Measurements from ENCODE around the gene BBS7.

Gene BBS7

DNA sequence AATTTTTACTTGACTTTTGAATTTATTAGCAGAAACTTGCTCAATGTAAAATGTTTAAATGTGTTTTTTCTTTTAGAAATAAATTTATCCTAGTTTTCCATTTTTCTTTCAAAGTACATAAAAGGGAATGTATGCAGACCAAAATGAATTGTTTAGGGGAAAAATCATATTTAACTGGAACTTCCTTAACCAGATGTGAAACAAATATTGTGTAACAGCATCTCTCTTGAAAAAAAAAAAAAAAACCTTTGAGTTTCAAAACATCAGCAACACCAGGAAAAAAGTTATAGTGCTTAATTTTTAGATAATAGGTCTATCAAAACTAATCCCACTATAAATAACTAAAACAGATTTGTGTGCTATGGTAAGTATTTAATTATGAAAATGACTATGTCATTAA is 32.1 kb downstream of the BBS7 start:
- no peak for DNase-seq (ENCODE audit: low read depth, low spot score)
- no peak overlapping the region for H3K4me3 ChIP-seq (ENCODE audit: low read length)

DNA sequence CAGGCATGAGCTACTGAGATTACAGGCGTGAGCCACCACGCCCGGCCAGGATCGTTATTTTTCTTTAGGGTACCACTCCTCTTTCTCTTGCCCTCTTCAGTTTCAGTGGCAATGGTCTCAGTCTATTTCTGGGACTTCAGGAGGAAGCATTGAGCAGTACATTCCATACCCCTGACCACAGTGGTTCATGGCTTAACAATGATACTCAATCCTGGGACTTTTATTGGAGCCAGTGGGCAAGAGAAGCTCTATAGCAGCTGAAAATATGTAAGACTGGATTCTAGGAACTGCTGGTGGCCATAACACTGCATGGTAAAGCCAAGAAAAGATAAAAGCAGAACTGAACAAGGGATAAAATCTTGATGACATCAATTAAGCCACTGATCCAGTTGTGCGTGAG is 40.8 kb downstream of the BBS7 start:
- H3K4me3 ChIP-seq (ENCODE audit: low read length), result no peak overlapping the region
- no peak for DNase-seq (ENCODE audit: low read depth, low spot score)

DNA sequence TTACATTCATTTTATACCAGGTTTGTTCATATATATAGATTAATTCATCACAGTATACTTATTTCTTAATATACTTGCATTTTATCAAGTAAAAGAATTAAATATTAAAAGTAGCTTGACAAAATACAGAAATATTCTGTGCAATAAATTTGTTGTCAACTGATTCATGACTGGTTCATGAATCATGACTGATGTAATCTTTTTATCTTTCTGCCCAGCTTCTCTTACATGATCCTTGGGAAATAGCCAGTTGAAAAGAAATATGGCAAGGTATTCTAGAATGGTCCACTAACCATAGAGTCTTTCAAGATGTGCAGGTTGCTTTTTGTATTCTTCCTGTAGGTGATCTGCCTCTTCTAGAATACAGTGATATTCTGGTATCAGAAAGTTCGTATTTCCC is 42.4 kb downstream of the BBS7 start:
- no peak overlapping the region for H3K4me3 ChIP-seq (ENCODE audit: low read length)
- DNase-seq (ENCODE audit: low read depth, low spot score), result no peak

DNA sequence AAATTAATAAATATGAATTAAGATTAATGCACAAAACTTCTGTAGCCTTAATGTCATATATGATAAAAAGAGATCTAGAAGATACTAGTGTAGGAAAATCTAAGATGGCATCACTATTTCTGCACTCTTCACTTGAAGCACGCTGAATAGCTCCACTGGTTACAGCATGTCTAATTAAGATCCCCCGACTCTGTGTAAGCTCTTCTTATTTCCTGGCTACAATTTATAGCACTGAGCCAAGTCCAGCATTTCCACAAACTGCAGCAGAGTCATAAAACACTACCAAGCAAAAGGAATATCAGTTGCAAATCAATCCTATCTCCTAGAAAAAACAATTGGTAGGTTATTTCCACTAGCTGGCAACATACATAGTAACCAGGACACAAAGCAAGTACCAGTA is 45.3 kb downstream of the BBS7 start:
- no peak overlapping the region for H3K4me3 ChIP-seq (ENCODE audit: low read length)
- no peak for DNase-seq (ENCODE audit: low read depth, low spot score)

DNA sequence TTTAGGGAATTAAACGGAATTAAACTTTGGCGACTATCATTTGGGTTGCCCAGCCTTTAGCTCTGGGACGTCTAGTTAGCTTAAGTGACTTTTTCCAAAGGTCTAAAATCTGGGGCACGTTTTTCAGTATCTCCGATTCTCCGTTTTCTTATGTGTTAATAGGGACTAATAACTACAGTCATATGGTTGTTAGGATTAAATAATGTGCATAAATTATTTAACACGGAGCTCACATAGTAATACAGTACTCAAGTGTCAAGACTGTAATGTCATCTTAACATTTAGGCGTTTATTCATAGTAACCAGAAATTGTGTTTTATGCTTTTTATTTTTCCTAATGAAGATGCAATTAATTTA is 46.1 kb downstream of the BBS7 start:
- DNase-seq (ENCODE audit: low read depth, low spot score), result no peak

DNA sequence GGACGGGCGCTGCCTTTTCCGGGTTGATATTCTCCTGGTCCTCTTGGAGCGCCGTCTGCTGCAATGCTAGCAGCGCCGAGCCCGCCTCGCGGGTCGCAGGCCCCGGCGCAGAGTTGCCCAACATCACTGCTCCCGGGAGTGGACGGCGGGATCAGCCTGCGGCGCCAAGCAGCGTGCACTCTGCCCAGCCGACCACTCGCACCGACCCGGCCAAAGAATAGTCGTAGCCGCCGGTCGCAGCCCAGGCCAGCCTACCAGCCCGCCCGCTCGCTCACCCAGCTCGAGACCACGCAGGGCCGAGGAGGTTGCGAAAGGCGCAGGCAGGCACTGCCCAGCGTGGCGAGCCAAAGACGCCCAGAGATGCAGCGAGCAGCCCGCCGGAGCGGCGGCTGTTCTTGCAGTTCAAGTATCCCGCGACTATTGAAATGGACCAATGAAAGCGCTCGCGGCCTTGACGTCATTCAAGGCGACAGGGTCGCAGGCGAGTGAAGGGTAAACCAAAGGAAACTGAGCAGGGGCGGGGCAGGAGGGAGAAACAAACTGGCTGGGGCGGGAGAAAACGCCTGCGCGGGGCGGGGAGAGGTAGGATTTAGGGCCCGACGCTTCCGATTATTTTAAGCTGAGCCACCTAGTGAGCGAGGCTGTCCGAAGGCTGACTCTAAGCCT is 46.6 kb downstream of the BBS7 start, which contains the start of gene CCNA2:
CCNA2 (minus strand) TSS at position 379 of the 666 bp plus-strand sequence; CDS start at position 124, 255 bp downstream.
- peak; percentile 99 for DNase-seq (ENCODE audit: low read depth, low spot score)
- H3K4me3 ChIP-seq (ENCODE audit: low read length), result peak within 1 kb of the TSS; percentile 81

More for the DNA sequence above, 46.1 kb downstream of the BBS7 start:
- H3K4me3 ChIP-seq (ENCODE audit: low read length), result peak overlapping the region; percentile 81

DNA sequence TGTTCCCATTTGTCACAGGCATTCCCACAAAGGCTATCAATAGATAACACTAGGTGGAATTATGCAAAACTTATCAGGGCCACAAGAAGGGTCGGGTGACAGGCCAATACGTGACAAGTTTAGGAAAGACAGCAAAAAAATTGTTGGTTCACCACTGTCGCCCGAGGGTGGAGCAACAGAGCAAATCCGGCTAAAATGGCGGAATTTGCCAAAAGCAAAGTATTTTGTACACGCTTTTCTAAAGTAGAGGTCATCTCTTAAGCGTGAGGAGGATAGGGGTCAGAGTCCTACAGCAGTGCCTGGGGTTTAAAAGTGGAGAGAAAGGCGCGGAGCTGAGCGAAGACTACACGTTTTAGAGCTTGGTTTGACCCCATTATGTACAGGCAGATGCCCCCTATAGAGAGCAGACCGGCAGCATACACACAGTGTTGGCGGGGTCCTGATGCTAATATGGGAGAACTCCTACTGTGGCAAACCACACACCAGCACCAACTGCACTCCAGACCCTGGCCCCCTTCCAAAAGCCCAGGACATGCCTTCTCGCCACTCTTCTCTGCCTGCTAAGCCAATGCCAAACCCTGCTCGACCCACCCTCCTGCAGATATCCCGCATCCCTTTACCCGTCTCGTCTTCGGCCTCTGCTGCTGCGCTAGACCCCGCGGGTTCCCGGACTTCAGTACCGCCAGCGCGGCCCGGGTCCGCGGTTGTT is 47.3 kb downstream of the BBS7 start:
- peak overlapping the region; percentile 81 for H3K4me3 ChIP-seq (ENCODE audit: low read length)
- DNase-seq (ENCODE audit: low read depth, low spot score), result peak; percentile 57

DNA sequence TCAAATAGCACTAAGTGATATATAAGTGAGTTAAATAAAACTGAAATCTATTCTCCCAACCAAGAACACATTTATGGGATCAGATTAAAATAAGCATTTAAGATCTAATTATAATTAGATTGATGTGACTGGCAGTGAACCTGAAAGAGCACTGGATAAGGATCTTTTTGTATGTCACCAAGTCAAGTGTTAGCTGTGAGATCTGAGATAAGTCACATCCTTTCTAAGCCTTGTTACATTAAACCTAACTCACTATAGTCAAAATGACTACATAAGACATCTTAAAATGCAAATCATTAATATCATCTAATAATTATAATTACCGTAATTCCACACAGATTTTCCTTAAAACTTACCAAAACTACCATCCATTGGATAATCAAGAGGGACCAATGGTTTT is 48.2 kb downstream of the BBS7 start:
- H3K4me3 ChIP-seq (ENCODE audit: low read length), result peak overlapping the region; percentile 81
- DNase-seq (ENCODE audit: low read depth, low spot score), result no peak

DNA sequence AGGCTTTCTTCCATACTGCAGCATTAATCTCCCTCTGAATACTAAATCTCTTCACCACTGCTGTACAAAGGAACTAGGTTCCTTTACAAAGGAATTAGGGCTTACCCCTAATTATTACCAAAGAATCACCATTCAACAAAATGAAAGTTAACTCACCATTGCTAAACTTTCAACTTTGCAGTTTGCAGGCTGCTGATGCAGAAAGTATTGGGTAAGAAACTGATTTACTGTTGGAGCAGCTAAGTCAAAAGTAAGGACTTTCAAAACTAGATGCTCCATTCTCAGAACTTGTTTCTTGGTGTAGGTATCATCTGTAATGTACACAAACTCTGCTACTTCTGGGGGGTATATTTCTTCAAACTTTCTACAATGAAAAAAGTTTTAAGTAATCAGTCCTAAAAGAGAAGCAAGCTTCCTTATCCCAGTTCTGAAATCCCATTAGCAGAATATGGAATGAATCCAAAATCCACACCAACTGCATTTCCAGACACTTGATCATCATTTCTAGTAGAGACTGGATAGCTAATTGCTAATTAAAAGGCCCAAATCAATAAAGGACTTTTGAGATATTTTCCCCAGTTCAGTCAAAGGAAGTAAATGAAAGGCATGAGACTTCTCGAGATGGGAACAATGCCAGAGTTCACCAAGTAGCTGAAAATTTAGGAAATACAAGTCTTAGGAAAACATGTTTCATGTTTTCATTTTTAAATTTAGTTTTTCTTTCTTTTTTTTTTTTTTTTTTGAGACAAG is 50.9 kb downstream of the BBS7 start:
- DNase-seq (ENCODE audit: low read depth, low spot score), result no peak
- H3K4me3 ChIP-seq (ENCODE audit: low read length), result no peak overlapping the region

DNA sequence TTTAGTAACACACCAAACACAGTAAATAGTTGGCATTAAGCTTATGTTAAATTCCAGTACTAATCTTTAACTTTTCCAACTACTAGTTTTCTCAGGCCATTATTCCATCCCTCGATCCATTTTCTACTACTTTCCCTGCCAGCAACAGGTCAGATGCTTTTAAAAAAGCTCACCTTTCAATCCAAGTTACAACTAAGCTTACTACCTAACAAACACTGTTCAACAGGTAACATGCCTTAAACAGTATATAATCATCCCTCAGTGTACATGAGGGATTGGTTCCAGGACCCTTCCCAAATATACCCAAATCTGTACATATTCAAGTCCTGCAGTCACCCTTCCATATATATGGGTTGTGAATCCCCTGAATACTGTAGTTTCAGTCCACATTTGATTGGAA is 52.1 kb downstream of the BBS7 start:
- H3K4me3 ChIP-seq (ENCODE audit: low read length), result no peak overlapping the region
- DNase-seq (ENCODE audit: low read depth, low spot score), result no peak

DNA sequence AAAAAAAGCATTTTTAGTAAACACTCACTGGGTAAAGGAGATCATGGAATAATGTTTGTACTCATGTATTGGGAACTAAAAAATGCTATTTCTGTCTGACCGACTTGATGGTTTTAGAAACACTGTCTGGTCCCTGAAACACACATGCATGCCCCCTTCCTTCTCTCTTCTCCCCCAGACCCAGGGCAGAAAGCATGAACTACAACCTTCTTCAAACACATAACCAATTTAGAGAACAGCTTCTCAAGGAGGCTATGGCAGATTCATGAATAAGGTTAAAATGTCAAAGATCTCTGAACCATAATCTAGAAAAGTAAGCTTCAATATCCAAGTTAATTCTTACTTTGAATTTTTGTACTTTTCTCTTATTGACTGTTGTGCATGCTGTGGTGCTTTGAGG is 52.6 kb downstream of the BBS7 start:
- H3K4me3 ChIP-seq (ENCODE audit: low read length), result no peak overlapping the region
- no peak for DNase-seq (ENCODE audit: low read depth, low spot score)

DNA sequence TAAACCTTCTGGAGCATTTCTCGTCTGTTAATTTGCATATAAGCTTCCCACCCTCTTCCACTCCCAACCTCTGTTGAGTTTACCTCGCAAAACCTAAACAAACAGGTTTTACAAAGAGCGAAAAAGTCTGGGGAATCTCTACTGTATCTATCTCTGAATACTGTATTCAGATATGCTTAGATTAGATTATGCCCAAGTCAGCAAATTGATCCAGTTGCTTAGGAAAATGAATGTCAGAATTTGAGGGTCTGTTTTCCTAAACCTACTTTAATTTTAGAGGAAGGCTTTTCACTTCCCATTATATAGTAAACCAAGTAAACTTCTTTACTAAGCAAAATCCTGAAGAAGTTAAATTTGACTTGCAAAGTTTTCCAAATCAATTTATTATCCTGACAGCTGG is 53.3 kb downstream of the BBS7 start:
- no peak for DNase-seq (ENCODE audit: low read depth, low spot score)
- no peak overlapping the region for H3K4me3 ChIP-seq (ENCODE audit: low read length)

DNA sequence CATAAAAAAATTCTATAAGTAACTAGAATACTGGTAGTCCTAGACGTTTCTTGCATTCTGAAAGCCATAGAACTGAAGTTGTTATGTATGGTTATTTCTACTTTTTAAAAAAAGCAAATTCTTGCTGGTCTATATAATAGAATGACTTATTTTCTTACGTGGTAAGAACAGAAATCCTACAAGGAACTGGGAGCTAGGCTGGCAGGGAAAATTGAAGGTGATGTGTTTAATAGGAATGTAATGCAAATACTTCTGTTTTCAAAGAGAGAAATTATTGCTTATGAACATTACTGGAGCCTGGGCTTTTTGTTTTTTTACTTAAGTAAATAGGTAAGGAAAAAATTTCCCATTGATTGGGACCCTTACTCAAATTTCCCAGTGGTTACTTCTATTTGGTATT is 55.5 kb downstream of the BBS7 start:
- H3K4me3 ChIP-seq (ENCODE audit: low read length), result no peak overlapping the region
- no peak for DNase-seq (ENCODE audit: low read depth, low spot score)

DNA sequence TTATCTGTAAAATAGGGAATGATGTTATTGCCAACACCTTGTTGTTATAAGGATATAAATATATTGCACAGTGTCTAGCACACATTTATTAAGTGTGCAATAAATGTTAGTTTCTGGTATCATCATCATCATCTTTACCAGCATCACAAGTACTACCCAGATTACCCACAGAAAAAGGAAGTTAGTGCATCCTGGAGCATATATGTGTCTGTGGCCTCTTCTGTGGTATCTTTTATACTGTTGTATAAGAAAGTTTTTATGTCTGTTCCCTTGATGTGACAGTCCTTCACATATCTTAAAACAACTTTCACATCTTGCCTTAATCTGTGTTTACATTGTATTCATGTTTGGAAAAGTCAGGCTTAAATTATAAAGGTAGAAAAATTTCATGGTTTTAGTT is 59.2 kb downstream of the BBS7 start:
- no peak for DNase-seq (ENCODE audit: low read depth, low spot score)
- no peak overlapping the region for H3K4me3 ChIP-seq (ENCODE audit: low read length)

DNA sequence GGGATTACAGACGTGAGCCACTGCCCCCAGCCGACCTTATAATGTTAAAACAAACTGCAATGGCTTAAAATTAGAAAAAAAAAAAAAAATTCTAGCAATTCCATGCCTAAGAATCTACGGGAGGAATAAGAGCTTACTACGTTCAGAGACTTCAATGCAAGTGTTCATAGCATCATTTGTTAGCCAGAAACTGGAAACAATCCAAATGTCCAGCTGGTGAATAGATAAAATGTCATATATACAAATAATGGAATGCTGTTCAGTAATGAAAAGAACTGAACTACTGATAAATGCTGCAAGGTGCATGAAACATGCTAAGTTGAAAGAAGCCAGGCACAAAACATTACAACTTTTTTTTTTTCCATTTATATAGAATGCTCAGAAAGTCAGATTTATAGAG is 63.9 kb downstream of the BBS7 start:
- H3K4me3 ChIP-seq (ENCODE audit: low read length), result no peak overlapping the region
- no peak for DNase-seq (ENCODE audit: low read depth, low spot score)

DNA sequence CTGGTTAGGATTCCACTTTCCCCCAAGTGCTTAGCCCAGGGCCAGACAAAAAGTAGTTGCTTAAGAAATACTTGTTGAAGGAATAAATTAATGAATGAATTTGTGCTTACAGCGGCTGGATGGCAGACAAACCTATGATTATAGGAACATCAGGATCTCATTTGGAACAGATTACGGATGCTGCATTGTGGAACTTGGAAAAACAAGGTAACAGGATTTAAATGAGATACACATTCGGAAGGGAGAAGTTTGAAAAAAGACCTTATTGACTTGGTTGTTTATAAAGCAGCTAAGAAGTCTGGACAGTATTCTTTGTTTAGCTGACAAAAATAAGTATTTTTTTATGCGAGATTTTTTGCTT is 68.6 kb downstream of the BBS7 start:
- H3K4me3 ChIP-seq (ENCODE audit: low read length), result peak overlapping the region; percentile 94
- DNase-seq (ENCODE audit: low read depth, low spot score), result no peak

DNA sequence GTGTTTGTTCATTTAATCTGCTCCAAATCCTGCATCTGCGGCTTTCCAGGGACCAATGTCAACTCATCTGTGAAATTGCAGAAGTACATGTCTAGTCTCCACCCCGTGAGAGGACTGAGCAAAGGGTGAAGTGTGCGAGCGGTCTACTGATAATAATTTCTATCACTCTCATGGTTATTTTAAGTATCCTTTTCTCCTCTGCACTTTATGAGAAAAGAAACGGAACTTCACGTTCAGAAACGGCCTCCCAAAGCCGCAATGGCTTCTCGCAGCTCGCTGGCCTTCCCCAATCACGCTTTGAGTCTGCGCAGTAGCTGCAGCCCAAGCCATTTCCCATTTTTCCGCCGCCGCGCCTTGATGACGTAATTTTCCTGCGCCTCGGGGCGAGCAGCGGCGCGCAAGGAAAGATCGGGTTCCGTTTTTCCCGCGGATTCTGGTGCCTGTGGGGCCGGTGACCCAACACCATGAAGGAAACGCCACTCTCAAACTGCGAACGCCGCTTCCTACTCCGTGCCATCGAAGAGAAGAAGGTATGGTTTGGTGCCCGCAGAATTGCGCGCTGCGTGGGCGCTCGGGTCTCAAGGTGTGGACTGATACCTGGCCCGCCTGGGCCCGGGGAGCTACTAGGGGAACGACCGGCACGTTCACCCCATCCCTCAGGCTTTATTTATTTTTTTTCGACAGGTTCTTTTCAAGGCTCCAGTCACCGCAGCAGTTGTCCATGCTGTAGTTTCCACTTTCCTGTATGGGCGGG is 69.1 kb downstream of the BBS7 start, which contains the start of gene EXOSC9:
EXOSC9 (plus strand) TSS at position 363 of the 754 bp plus-strand sequence; CDS start at position 465, 102 bp downstream.
- peak; percentile 91 for DNase-seq (ENCODE audit: low read depth, low spot score)
- H3K4me3 ChIP-seq (ENCODE audit: low read length), result peak within 1 kb of the TSS; percentile 94

DNA sequence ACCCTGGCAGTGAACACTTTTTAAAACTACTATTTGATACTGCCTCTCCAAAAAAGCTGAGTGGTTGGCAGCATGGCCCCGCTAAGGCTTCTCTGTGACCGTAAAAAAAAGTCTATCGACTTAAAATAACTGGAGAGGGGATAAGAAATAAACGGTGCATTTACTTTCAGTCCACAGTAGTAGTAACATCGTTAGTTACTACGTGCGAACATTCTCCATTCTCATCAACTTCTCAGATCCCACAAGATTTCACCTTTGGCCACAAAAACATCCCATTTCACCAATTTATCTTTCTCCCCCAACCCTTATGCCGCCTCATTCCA is 69.7 kb downstream of the BBS7 start:
- DNase-seq (ENCODE audit: low read depth, low spot score), result no peak

DNA sequence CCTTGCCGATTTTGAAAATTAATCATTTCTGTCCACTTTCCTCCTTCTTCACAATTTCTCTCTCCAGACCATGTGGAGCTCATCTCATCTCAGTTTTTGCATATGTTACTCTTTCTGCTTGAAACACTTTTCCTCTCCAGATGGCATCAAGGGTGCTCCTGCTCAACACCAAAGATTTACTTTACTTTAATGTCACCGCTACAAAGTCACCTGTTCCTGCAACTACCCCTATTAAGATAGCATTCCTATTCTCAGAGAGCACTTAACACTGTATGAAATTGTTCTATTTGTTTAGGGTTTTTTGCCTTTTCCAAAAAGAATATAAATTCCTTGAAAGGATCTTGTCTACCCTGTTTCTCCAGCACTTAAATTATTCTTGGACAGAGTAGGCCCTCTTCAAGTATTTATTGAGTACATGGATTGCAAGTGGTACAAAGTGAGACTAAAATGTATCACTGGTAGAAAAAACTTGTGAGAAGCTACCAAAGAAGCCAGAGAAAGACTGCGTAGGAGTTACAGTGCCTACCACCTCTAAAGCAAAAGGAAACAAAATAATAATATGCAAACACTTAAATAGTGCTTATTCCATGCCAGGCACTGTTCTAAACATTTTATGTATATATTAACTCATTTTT is 70.3 kb downstream of the BBS7 start:
- no peak for DNase-seq (ENCODE audit: low read depth, low spot score)
- peak overlapping the region; percentile 94 for H3K4me3 ChIP-seq (ENCODE audit: low read length)

More for the DNA sequence above, 69.7 kb downstream of the BBS7 start:
- peak overlapping the region; percentile 94 for H3K4me3 ChIP-seq (ENCODE audit: low read length)

Measured in Jurkat, Clone E6-1 (cell line).